Measurements from ENCODE around the gene CMAS.

Gene CMAS

DNA sequence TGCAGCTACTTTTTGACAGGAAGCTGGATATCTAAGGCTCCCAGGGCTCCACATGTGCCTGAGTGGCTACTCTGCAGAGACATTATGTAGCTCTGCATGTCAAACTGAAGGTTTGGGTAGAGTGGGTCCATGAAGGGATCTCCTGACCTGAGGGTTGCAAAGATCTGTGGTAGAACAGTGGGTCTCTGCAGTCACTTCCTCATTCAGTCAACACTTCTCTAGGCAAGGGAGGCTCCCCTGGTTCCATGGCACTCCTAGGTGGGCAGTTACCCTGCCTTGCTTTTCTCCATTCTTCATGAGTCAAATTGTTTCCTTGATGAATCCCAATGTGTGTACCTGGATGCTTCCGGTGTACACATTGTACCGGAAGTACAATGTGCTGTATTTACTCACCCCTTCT lies 57.4 kb downstream of the CMAS start:
- Histone ChIP-seq H3K36me3 (no peaks in the 10 kb centered on the region), H3K9me3 (ENCODE audit: severe bottlenecking) (no peaks in the 10 kb centered on the region), H3K4me3 (ENCODE audit: low read depth, low read length) (no peak overlapping the region), H3K27me3 (ENCODE audit: insufficient read depth, low read depth, severe bottlenecking) (no peaks in the 10 kb centered on the region), H3K27ac (no peak overlapping the region)
- no peak for DNase-seq
- TF ChIP-seq, protein P1, sequence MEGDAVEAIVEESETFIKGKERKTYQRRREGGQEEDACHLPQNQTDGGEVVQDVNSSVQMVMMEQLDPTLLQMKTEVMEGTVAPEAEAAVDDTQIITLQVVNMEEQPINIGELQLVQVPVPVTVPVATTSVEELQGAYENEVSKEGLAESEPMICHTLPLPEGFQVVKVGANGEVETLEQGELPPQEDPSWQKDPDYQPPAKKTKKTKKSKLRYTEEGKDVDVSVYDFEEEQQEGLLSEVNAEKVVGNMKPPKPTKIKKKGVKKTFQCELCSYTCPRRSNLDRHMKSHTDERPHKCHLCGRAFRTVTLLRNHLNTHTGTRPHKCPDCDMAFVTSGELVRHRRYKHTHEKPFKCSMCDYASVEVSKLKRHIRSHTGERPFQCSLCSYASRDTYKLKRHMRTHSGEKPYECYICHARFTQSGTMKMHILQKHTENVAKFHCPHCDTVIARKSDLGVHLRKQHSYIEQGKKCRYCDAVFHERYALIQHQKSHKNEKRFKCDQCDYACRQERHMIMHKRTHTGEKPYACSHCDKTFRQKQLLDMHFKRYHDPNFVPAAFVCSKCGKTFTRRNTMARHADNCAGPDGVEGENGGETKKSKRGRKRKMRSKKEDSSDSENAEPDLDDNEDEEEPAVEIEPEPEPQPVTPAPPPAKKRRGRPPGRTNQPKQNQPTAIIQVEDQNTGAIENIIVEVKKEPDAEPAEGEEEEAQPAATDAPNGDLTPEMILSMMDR (IDR thresholded peaks at IDR 0.05; ENCODE audit: low read depth, low read length), result no peak

DNA sequence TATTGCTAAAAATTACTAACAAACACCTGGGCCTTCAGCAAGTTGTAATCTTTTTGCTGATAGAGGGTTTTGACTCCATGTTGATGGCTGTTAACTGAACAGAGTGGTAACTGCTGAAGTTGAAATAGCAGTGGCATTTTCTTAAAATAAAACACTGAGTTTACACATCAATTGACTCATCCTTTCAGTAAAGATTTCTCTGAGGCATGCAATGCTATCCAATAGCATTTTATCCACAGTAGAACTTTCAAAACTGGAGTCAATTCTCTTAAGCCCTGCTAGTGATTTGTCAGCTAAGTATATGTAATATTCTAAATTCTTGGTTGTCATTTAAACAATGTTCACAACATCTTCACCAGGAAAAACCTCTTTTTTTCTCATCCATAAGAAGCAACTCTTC lies 59.5 kb downstream of the CMAS start:
- no peak for DNase-seq
- Histone ChIP-seq H3K27me3 (ENCODE audit: insufficient read depth, low read depth, severe bottlenecking) (no peaks in the 10 kb centered on the region), H3K36me3 (no peaks in the 10 kb centered on the region), H3K4me3 (ENCODE audit: low read depth, low read length) (no peak overlapping the region), H3K9me3 (ENCODE audit: severe bottlenecking) (no peaks in the 10 kb centered on the region), H3K27ac (no peak overlapping the region)
- TF ChIP-seq, protein P1 (IDR thresholded peaks at IDR 0.05; ENCODE audit: low read depth, low read length), result no peak

DNA sequence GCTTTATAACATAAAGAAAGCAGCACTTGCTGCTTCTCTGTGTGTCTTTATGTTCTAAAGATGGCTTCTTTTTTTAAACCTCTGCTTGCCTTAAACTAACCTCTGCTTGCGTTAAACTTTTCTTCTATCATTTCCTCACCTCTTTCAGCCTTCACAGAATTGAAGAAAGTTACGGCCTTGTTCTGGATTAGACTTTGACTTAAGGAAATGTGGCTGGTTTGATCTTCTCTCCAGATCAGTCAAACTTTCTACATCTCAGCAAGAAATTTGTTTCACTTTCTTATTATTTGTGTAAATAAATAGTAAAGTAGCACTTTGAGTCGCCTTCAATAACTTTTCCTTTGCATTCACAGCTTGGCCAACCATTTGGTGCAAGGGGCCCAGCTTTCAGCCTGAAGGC lies 64.2 kb downstream of the CMAS start:
- TF ChIP-seq, protein P1 (IDR thresholded peaks at IDR 0.05; ENCODE audit: low read depth, low read length), result no peak
- DNase-seq, result no peak
- Histone ChIP-seq H3K9me3 (ENCODE audit: severe bottlenecking) (no peaks in the 10 kb centered on the region), H3K27ac (no peak overlapping the region), H3K36me3 (no peaks in the 10 kb centered on the region), H3K4me3 (ENCODE audit: low read depth, low read length) (no peak overlapping the region), H3K27me3 (ENCODE audit: insufficient read depth, low read depth, severe bottlenecking) (no peaks in the 10 kb centered on the region)
